D341Med (cell line): ENCODE measurements around the gene CALHM2.

Source experiments
- DNase-seq: peaks from one replicate; pipeline ENCODE4 v3.0.0; 2012; ENCODE audit warnings: low spot score

CALHM2 gene

DNA sequence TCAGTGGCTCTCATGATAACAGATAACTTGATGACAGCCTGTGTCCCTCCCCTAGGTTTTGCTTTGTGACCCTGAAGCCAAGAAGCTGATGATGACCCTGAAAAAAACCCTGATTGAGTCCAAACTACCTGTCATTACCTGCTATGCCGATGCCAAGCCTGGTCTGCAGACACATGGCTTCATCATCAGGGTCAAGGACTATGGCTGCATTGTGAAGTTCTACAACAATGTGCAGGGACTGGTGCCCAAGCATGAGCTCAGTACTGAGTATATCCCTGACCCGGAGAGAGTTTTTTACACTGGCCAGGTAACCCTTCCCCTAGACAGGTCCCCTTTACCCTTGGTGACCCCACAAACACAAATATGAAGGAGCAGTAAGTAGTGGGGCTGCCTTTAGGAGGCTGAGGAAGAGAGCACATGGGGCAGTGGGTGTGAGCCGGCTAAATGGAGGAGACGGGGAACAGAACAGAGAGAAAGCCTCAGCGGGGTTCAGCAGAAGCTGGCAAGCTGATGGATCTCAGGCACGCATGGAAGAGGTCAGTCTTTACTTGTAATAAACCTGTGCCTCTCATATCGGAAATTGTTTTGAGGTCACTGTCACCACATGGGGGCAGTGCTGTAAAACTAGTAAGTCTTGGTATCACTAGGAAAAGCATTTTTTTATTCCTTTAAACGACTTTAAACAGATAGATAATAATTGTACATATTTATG, 35.6 kb downstream of the CALHM2 start:
- peak; percentile 40 for DNase-seq

DNA sequence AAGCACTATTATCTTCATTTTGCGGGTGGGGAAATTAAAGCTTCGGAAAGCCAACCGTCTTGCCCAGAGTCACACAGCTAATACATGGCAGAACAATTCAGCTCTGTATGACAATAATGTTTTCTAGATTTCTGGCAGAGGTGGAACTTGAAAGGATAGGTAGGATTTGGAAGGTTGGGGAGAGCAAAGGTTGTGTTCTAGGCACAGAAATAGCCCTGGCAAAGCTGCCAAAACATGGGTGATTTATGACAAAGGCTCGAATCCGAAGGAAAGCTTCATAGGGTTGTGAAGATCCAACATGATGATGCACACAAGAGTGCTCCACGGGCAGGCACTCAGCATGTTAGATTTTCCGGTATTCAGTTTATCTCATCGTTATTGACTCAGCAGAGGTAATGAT, 36.6 kb downstream of the CALHM2 start:
- no peak for DNase-seq

DNA sequence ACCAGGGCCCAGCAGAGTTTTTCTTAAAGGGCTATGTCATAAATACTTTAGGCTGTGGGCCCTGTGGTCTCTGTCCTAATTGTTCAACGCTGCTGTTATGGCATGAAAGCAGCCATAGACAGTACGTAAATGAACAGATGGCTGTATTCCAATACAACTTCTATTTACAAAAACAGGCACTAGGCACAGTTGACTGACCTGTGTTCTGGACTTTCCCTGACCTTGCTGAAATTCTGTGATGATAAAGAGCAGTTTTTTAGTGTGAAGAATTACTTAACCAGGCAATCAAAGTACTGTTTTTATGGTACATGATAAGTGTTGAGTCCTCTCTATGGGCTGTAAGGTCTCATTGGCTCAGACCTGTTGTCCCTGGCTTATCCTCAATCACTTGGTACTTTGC, 38.6 kb downstream of the CALHM2 start:
- no peak for DNase-seq

- DNase-seq, result no peak
Observed at GRCh38 chr10:103397191-103397825, 54.9 kb downstream of the CALHM2 start.

- no peak for DNase-seq
Observed at GRCh38 chr10:103396789-103397087, 55.4 kb downstream of the CALHM2 start.
